Loucy (cell line): ENCODE results near the gene VWA5B2.

Experiments
- H2AFZ ChIP-seq: fragments of 200-600 bp; sonication (generic); 2 replicates; pipeline ENCODE4 v1.6.0; 2016; ENCODE audit warnings: antibody characterized with exemption, mild to moderate bottlenecking, low read length, moderate library complexity
- H3F3A ChIP-seq: fragments of 200-600 bp; 2 replicates; pipeline ENCODE4 v1.6.0; 2016; ENCODE audit warnings: antibody characterized with exemption, low read depth, mild to moderate bottlenecking
- H3K27me3 ChIP-seq: fragments of 200-600 bp; sonication (generic); 2 replicates; pipeline ENCODE4 v1.6.1; 2014; ENCODE audit warnings: low read length, mild to moderate bottlenecking; ENCODE audit not compliant: insufficient read depth, poor library complexity, severe bottlenecking
- H3K36me3 ChIP-seq: fragments of 200-600 bp; sonication (generic); 2 replicates; pipeline ENCODE4 v1.6.1; 2016; ENCODE audit warnings: low read length; ENCODE audit not compliant: insufficient read depth
- H3K4me1 ChIP-seq: fragments of 200-600 bp; sonication (generic); 2 replicates; pipeline ENCODE4 v1.5.1; 2014; ENCODE audit warnings: low read length, mild to moderate bottlenecking; ENCODE audit not compliant: insufficient read depth, poor library complexity, severe bottlenecking
- H3K4me2 ChIP-seq: fragments of 200-600 bp; sonication (generic); 2 replicates; pipeline ENCODE4 v1.6.0; 2014; ENCODE audit warnings: antibody characterized with exemption, low read length, low read depth, mild to moderate bottlenecking; ENCODE audit not compliant: poor library complexity, severe bottlenecking
- H3K4me3 ChIP-seq: fragments of 200-600 bp; sonication (generic); 2 replicates; pipeline ENCODE4 v1.5.1; 2014; ENCODE audit warnings: low read length, mild to moderate bottlenecking, mixed read lengths; ENCODE audit not compliant: poor library complexity, severe bottlenecking
- H3K79me2 ChIP-seq: fragments of 200-600 bp; sonication (generic); 2 replicates; pipeline ENCODE4 v1.6.1; 2014; ENCODE audit warnings: low read length; ENCODE audit not compliant: insufficient read depth
- H3K9ac ChIP-seq: fragments of 200-600 bp; sonication (generic); 2 replicates; pipeline ENCODE4 v1.6.0; 2014; ENCODE audit warnings: mild to moderate bottlenecking, low read depth, low read length, moderate library complexity; ENCODE audit not compliant: poor library complexity, severe bottlenecking
- H3K9me2 ChIP-seq: fragments of 200-600 bp; sonication (generic); replicated peaks from 2 replicates; pipeline ENCODE4 v1.6.1; 2016; ENCODE audit warnings: low read depth, low read length, mixed read lengths
- H3K9me3 ChIP-seq: fragments of 200-600 bp; sonication (generic); 2 replicates; pipeline ENCODE4 v1.6.1; 2014; ENCODE audit warnings: mild to moderate bottlenecking, antibody characterized with exemption, low read length, low read depth; ENCODE audit not compliant: insufficient read depth
- H4K20me1 ChIP-seq: fragments of 200-600 bp; sonication (generic); 2 replicates; pipeline ENCODE4 v1.6.0; 2014; ENCODE audit warnings: antibody characterized with exemption, low read length, mild to moderate bottlenecking; ENCODE audit not compliant: insufficient read depth, poor library complexity, severe bottlenecking
- EZH2phosphoT487 ChIP-seq: fragments of 200-600 bp; IDR thresholded peaks from 2 replicates; pipeline ENCODE4 v1.6.1; 2018; ENCODE audit warnings: antibody characterized with exemption, mild to moderate bottlenecking, moderate library complexity, borderline replicate concordance
- TF ChIP-seq, protein P1 (sequence below): fragments of 200-600 bp; sonication (generic); conservative IDR thresholded peaks from 2 replicates; pipeline ENCODE4 v1.5.1; 2014; ENCODE audit warnings: mild to moderate bottlenecking, antibody characterized with exemption, low read length

VWA5B2 gene

DNA sequence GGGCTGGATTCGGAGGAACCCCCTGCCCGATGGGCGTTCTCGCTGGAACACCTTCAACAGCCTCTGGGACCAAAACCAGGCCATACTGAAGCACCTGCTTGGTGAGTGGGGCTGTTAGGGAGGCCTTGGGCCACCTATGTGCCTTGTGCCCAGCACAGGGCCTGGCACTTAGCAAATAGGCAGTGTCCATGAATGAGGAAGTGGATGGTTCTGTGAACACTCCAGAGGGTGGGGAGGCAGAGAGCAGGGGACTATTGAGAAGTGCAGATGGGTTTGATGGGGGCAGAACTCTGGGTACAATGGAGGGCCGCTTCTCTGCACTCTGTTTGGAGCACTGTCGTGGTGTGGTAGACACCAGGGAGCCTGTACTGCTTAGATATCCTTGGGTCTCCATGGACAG, 48.0 kb downstream of the VWA5B2 start:
- TF ChIP-seq, protein P1, sequence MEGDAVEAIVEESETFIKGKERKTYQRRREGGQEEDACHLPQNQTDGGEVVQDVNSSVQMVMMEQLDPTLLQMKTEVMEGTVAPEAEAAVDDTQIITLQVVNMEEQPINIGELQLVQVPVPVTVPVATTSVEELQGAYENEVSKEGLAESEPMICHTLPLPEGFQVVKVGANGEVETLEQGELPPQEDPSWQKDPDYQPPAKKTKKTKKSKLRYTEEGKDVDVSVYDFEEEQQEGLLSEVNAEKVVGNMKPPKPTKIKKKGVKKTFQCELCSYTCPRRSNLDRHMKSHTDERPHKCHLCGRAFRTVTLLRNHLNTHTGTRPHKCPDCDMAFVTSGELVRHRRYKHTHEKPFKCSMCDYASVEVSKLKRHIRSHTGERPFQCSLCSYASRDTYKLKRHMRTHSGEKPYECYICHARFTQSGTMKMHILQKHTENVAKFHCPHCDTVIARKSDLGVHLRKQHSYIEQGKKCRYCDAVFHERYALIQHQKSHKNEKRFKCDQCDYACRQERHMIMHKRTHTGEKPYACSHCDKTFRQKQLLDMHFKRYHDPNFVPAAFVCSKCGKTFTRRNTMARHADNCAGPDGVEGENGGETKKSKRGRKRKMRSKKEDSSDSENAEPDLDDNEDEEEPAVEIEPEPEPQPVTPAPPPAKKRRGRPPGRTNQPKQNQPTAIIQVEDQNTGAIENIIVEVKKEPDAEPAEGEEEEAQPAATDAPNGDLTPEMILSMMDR, result no peak
- TF ChIP-seq EZH2phosphoT487, result no peak
- H3K4me3 ChIP-seq, result no peak overlapping the region
- H4K20me1 ChIP-seq, result no peaks in the 10 kb centered on the region
- no peak overlapping the region for H3K4me2 ChIP-seq
- H2AFZ ChIP-seq, result no peak overlapping the region
- no peaks in the 10 kb centered on the region for H3K36me3 ChIP-seq
- no peaks in the 10 kb centered on the region for H3K9me3 ChIP-seq
- no peaks in the 10 kb centered on the region for H3K4me1 ChIP-seq
- no peaks in the 10 kb centered on the region for H3F3A ChIP-seq
- no peaks in the 10 kb centered on the region for H3K79me2 ChIP-seq
- H3K27me3 ChIP-seq, result no peaks in the 10 kb centered on the region
- no peak overlapping the region for H3K9ac ChIP-seq
- no peaks in the 10 kb centered on the region for H3K9me2 ChIP-seq

DNA sequence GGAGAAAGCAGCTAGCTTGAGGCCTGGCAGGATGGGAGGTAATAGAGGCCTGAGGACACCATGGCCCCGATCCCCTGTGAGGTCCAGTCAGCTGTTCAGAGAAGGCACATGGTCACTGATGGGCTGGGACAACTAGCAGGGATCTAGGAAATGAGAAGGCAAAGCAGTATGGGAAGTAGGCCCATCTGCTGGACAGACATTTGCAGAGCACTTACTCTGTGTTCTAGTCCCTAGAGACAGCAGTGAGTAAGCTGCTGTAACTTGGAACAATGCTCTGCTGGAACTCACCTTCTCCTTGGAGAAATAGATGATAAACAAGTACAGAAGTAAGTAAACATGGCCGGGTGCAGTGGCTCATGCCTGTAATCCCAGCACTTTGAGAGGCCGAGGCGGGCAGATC, 53.6 kb downstream of the VWA5B2 start:
- no peaks in the 10 kb centered on the region for H4K20me1 ChIP-seq
- H3K36me3 ChIP-seq, result no peaks in the 10 kb centered on the region
- no peak overlapping the region for H2AFZ ChIP-seq
- TF ChIP-seq, protein P1, result no peak
- TF ChIP-seq EZH2phosphoT487, result no peak
- no peaks in the 10 kb centered on the region for H3K9me3 ChIP-seq
- H3K4me1 ChIP-seq, result no peaks in the 10 kb centered on the region
- no peak overlapping the region for H3K4me3 ChIP-seq
- no peak overlapping the region for H3K9ac ChIP-seq
- no peaks in the 10 kb centered on the region for H3K27me3 ChIP-seq
- H3F3A ChIP-seq, result no peaks in the 10 kb centered on the region
- no peaks in the 10 kb centered on the region for H3K79me2 ChIP-seq
- no peak overlapping the region for H3K4me2 ChIP-seq
- no peaks in the 10 kb centered on the region for H3K9me2 ChIP-seq

DNA sequence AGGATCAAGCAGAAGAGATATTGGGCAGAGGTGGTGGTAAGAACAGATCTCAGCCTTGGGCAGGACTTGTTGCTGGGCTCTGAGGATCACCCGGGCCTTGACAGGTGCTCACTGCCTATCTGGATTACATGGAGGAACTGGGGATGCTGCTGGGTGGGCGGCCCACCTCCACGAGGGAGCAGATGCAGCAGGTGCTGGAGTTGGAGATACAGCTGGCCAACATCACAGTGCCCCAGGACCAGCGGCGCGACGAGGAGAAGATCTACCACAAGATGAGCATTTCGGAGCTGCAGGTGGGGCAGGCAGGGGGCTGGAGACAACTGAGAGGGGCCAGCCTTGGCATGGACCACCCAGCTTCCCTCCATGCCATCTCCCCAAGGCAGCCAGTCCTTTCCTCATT, 54.3 kb downstream of the VWA5B2 start:
- Histone ChIP-seq H3F3A (no peaks in the 10 kb centered on the region), H3K9ac (no peak overlapping the region), H3K4me2 (no peak overlapping the region), H3K79me2 (no peaks in the 10 kb centered on the region), H3K27me3 (no peaks in the 10 kb centered on the region), H3K4me3 (no peak overlapping the region), H3K36me3 (no peaks in the 10 kb centered on the region), H4K20me1 (no peaks in the 10 kb centered on the region), H3K4me1 (no peaks in the 10 kb centered on the region), H2AFZ (no peak overlapping the region), H3K9me3 (no peaks in the 10 kb centered on the region), H3K9me2 (no peaks in the 10 kb centered on the region)
- TF ChIP-seq, protein P1, result no peak
- TF ChIP-seq EZH2phosphoT487, result no peak
